Stimulated activated CD4-positive, alpha-beta T cell treated with anti-CD3 and anti-CD28 coated beads, Interleukin-12 subunit alpha, Interleukin-12 subunit beta, amount 100 ng/mL, for 24 hours (primary cell): ENCODE results near the gene AFAP1L1.

ENCODE experiments used
- DNase-seq, 2 experiments: peaks; one replicate each; pipeline ENCODE4 v3.0.0-alpha.2; 2020; ENCODE audit warnings: low read depth in 2 of 2

Gene AFAP1L1

GRCh38 chr5:149271716-149272563 is at the start of gene AFAP1L1:
TSS of gene AFAP1L1 (plus strand) at chr5:149271859. CDS start at chr5:149271969, 110 bp downstream.
- DNase-seq: no peak

GRCh38 chr5:149223081-149223848 is 48.4 kb upstream of the AFAP1L1 start:
- DNase-seq: no peak

GRCh38 chr5:149224282-149224681 is 47.4 kb upstream of the AFAP1L1 start:
- DNase-seq: no peak

- DNase-seq: no peak
Measured at GRCh38 chr5:149227168-149227826, 44.4 kb upstream of the AFAP1L1 start.

GRCh38 chr5:149228618-149229297 is 42.9 kb upstream of the AFAP1L1 start:
- no peak for DNase-seq

GRCh38 chr5:149229298-149229937 is 42.2 kb upstream of the AFAP1L1 start:
- DNase-seq: no peak

GRCh38 chr5:149235841-149236240 is 35.8 kb upstream of the AFAP1L1 start:
- DNase-seq: no peak

GRCh38 chr5:149237662-149238061 is 34.0 kb upstream of the AFAP1L1 start:
- DNase-seq: no peak

GRCh38 chr5:149238540-149238939 is 33.1 kb upstream of the AFAP1L1 start:
- DNase-seq: no peak

GRCh38 chr5:149239917-149240316 is 31.7 kb upstream of the AFAP1L1 start:
- DNase-seq: no peak

GRCh38 chr5:149240354-149240998 is 31.2 kb upstream of the AFAP1L1 start:
- peak; percentile 14 to 60 for DNase-seq

- DNase-seq: no peak
Measured at GRCh38 chr5:149242339-149242738, 29.3 kb upstream of the AFAP1L1 start.

GRCh38 chr5:149246906-149247305 is 24.8 kb upstream of the AFAP1L1 start:
- DNase-seq: no peak

- DNase-seq: no peak
Measured at GRCh38 chr5:149247726-149248125, 23.9 kb upstream of the AFAP1L1 start.

- DNase-seq: no peak
Measured at GRCh38 chr5:149251546-149251945, 20.1 kb upstream of the AFAP1L1 start.

- DNase-seq: no peak
Measured at GRCh38 chr5:149254506-149254905, 17.2 kb upstream of the AFAP1L1 start.

- DNase-seq: no peak
Measured at GRCh38 chr5:149256451-149256850, 15.2 kb upstream of the AFAP1L1 start.

GRCh38 chr5:149257131-149257530 is 14.5 kb upstream of the AFAP1L1 start:
- DNase-seq: no peak

GRCh38 chr5:149257889-149258705 is 13.6 kb upstream of the AFAP1L1 start:
- DNase-seq: no peak

GRCh38 chr5:149260761-149261160 is 10.9 kb upstream of the AFAP1L1 start:
- no peak for DNase-seq
